HEK293T (cell line): ENCODE results near the gene PCDHB12.

ENCODE experiments used
- ARNT ChIP-seq: fragments of 450-650 bp; IDR thresholded peaks from 2 replicates; pipeline ENCODE4 v1.6.1; 2017; ENCODE audit warnings: mild to moderate bottlenecking
- BHLHE40 ChIP-seq: fragments of 450-650 bp; IDR thresholded peaks from 2 replicates; pipeline ENCODE4 v1.6.1; 2016; ENCODE audit warnings: mild to moderate bottlenecking, moderate library complexity, borderline replicate concordance
- ELF4 ChIP-seq: fragments of 450-650 bp; IDR thresholded peaks from 2 replicates; pipeline ENCODE4 v1.6.1; 2017; ENCODE audit warnings: antibody characterized with exemption
- FOXM1 ChIP-seq: fragments of 450-650 bp; IDR thresholded peaks from 2 replicates; pipeline ENCODE4 v1.6.1; 2017; ENCODE audit warnings: mild to moderate bottlenecking, borderline replicate concordance
- HDGF ChIP-seq: fragments of 450-650 bp; IDR thresholded peaks from 2 replicates; pipeline ENCODE4 v1.6.1; 2017; ENCODE audit warnings: antibody characterized with exemption, borderline replicate concordance
- L3MBTL2 ChIP-seq: fragments of 450-650 bp; conservative IDR thresholded peaks from 2 replicates; pipeline ENCODE4 v1.6.1; 2016; ENCODE audit warnings: mild to moderate bottlenecking
- NFRKB ChIP-seq: fragments of 450-650 bp; IDR thresholded peaks from 2 replicates; pipeline ENCODE4 v1.6.1; 2016; ENCODE audit warnings: mild to moderate bottlenecking, moderate library complexity
- SP1 ChIP-seq: fragments of 450-650 bp; IDR thresholded peaks from 2 replicates; pipeline ENCODE4 v1.6.1; 2017
- SUZ12 ChIP-seq: fragments of 450-650 bp; IDR thresholded peaks from 2 replicates; pipeline ENCODE4 v1.6.1; 2016; ENCODE audit warnings: mild to moderate bottlenecking
- TARDBP ChIP-seq: fragments of 450-650 bp; IDR thresholded peaks from 2 replicates; pipeline ENCODE4 v1.6.1; 2016

- TF ChIP-seq SP1 (no peak), BHLHE40 (no peak), FOXM1 (no peak), ARNT (no peak), SUZ12 (no peak), NFRKB (no peak), HDGF (no peak), ELF4 (no peak), TARDBP (no peak), L3MBTL2 (no peak)
Measured at GRCh38 chr5:141260458-141261237, 52.1 kb downstream of the PCDHB12 start.
